Astrocyte (in vitro differentiated cells and primary cell): Measurements from ENCODE around the gene ZNF286A. TPM values are rescaled to one million over a fixed set of nuclear protein-coding genes. Genes with fewer than 3 reads are reported as not detected.
"Not testable (repeated sequence)": the region's sequence is repeated elsewhere in the genome, so short reads cannot be mapped to it uniquely, and the experiment has no call there.

ENCODE experiments used
- DNase-seq: peaks from one replicate; pipeline ENCODE4 v3.0.0-alpha.2; 2010; ENCODE audit warnings: low read depth
- FAIRE-seq: peaks from 2 replicates; lab custom pipeline; 2011; peaks lifted over from hg19 to GRCh38; lab: Jason Lieb, UNC
- H2AFZ ChIP-seq: 2 replicates; pipeline ENCODE4 v1.6.0; 2012; ENCODE audit warnings: low read depth, low read length, inconsistent platforms
- H3K27ac ChIP-seq: 2 replicates; pipeline ENCODE4 v1.5.1; 2011; ENCODE audit warnings: low read depth, low read length, inconsistent platforms
- H3K27me3 ChIP-seq: 2 replicates; pipeline ENCODE4 v1.6.0; 2011; ENCODE audit warnings: low read length, inconsistent platforms; ENCODE audit not compliant: insufficient read depth
- H3K36me3 ChIP-seq: 2 replicates; pipeline ENCODE4 v1.5.1; 2011; ENCODE audit warnings: low read length, inconsistent platforms; ENCODE audit not compliant: insufficient read depth
- H3K4me1 ChIP-seq: 2 replicates; pipeline ENCODE4 v1.5.1; 2011; ENCODE audit warnings: low read length, inconsistent platforms; ENCODE audit not compliant: insufficient read depth
- H3K4me2 ChIP-seq: 2 replicates; pipeline ENCODE4 v1.6.0; 2012; ENCODE audit warnings: low read length, inconsistent platforms
- H3K4me3 ChIP-seq: 2 replicates; pipeline ENCODE4 v1.5.1; 2011; ENCODE audit warnings: low read depth, mild to moderate bottlenecking, low read length, inconsistent platforms; ENCODE audit not compliant: insufficient read depth
- H3K79me2 ChIP-seq: 2 replicates; pipeline ENCODE4 v1.6.0; 2012; ENCODE audit warnings: mild to moderate bottlenecking, low read length, inconsistent platforms; ENCODE audit not compliant: insufficient read depth
- H3K9ac ChIP-seq: 2 replicates; pipeline ENCODE4 v1.6.0; 2012; ENCODE audit warnings: mild to moderate bottlenecking, low read length, inconsistent platforms
- H3K9me3 ChIP-seq: 2 replicates; pipeline ENCODE4 v1.5.1; 2012; ENCODE audit warnings: low read depth, mild to moderate bottlenecking, low read length, inconsistent platforms; ENCODE audit not compliant: insufficient read depth
- H4K20me1 ChIP-seq: 2 replicates; pipeline ENCODE4 v1.6.0; 2012; ENCODE audit warnings: low read length, inconsistent platforms; ENCODE audit not compliant: insufficient read depth
- H3K27ac Mint-ChIP-seq: one replicate; pipeline ENCODE4 v1.8.0; 2021; ENCODE audit warnings: mild to moderate bottlenecking, mixed read lengths; ENCODE audit not compliant: unreplicated experiment
- H3K27me3 Mint-ChIP-seq: one replicate; pipeline ENCODE4 v1.8.0; 2021; ENCODE audit warnings: low read depth, mixed read lengths; ENCODE audit not compliant: unreplicated experiment
- H3K36me3 Mint-ChIP-seq: one replicate; pipeline ENCODE4 v1.8.0; 2021; ENCODE audit warnings: low read depth, mixed read lengths; ENCODE audit not compliant: unreplicated experiment
- H3K4me1 Mint-ChIP-seq: one replicate; pipeline ENCODE4 v1.8.0; 2021; ENCODE audit warnings: low read depth, mixed read lengths; ENCODE audit not compliant: unreplicated experiment
- H3K4me3 Mint-ChIP-seq: one replicate; pipeline ENCODE4 v1.8.0; 2021; ENCODE audit warnings: mild to moderate bottlenecking, moderate library complexity, mixed read lengths; ENCODE audit not compliant: unreplicated experiment
- H3K9me3 Mint-ChIP-seq: one replicate; pipeline ENCODE4 v1.8.0; 2021; ENCODE audit warnings: mild to moderate bottlenecking, mixed read lengths; ENCODE audit not compliant: unreplicated experiment
- EZH2 ChIP-seq: IDR thresholded peaks from 2 replicates; pipeline ENCODE4 v1.6.1; 2012; ENCODE audit warnings: mild to moderate bottlenecking, low read length, inconsistent platforms; ENCODE audit not compliant: insufficient read depth
- total RNA-seq: library from RNA; stranded (reverse); gene quantifications from 2 replicates; pipeline ENCODE4 v1.2.1, GENCODE V29; 2021
- TF ChIP-seq, protein P1 (sequence below): IDR thresholded peaks from 2 replicates; pipeline ENCODE4 v1.5.1; 2011; ENCODE audit warnings: low read depth, mild to moderate bottlenecking, inconsistent platforms, low read length, moderate library complexity; ENCODE audit not compliant: insufficient read depth

The ZNF286A gene
- total RNA-seq, 1 donor from 2014 or later: 58.6 TPM

GRCh38 chr17:15740041-15740440 is 40.5 kb downstream of the ZNF286A start:
- H3K27ac Mint-ChIP-seq: not testable (repeated sequence)

GRCh38 chr17:15740570-15741120 is 41.1 kb downstream of the ZNF286A start:
- no peak for FAIRE-seq
- H3K9me3 ChIP-seq: no peaks in the 10 kb centered on the region
- no peaks in the 10 kb centered on the region for H3K79me2 ChIP-seq
- no peak overlapping the region for H3K4me2 ChIP-seq
- H4K20me1 ChIP-seq: no peaks in the 10 kb centered on the region
- TF ChIP-seq EZH2: no peak
- TF ChIP-seq, protein P1, sequence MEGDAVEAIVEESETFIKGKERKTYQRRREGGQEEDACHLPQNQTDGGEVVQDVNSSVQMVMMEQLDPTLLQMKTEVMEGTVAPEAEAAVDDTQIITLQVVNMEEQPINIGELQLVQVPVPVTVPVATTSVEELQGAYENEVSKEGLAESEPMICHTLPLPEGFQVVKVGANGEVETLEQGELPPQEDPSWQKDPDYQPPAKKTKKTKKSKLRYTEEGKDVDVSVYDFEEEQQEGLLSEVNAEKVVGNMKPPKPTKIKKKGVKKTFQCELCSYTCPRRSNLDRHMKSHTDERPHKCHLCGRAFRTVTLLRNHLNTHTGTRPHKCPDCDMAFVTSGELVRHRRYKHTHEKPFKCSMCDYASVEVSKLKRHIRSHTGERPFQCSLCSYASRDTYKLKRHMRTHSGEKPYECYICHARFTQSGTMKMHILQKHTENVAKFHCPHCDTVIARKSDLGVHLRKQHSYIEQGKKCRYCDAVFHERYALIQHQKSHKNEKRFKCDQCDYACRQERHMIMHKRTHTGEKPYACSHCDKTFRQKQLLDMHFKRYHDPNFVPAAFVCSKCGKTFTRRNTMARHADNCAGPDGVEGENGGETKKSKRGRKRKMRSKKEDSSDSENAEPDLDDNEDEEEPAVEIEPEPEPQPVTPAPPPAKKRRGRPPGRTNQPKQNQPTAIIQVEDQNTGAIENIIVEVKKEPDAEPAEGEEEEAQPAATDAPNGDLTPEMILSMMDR: no peak
- H3K36me3 ChIP-seq: no peaks in the 10 kb centered on the region
- Mint-ChIP-seq H3K4me3 (no peak overlapping the region), H3K27ac (no peak overlapping the region), H3K36me3 (peaks cover 3% of the 10 kb centered on the region), H3K27me3 (peaks cover 3% of the 10 kb centered on the region), H3K4me1 (no peaks in the 10 kb centered on the region), H3K9me3 (no peaks in the 10 kb centered on the region)
- no peak overlapping the region for H2AFZ ChIP-seq
- no peak overlapping the region for H3K4me3 ChIP-seq
- peaks cover 3% of the 10 kb centered on the region for H3K4me1 ChIP-seq
- H3K27me3 ChIP-seq: no peaks in the 10 kb centered on the region
- DNase-seq: no peak
- H3K27ac ChIP-seq: no peak overlapping the region
- H3K9ac ChIP-seq: no peak overlapping the region

More at GRCh38 chr17:15740041-15740440, 40.5 kb downstream of the ZNF286A start:
- not testable (repeated sequence) for FAIRE-seq, H3K36me3 ChIP-seq, H3K79me2 ChIP-seq, H3K27ac ChIP-seq, H3K9ac ChIP-seq, H4K20me1 ChIP-seq, H3K27me3 ChIP-seq, H2AFZ ChIP-seq, DNase-seq, H3K4me1 Mint-ChIP-seq, H3K9me3 Mint-ChIP-seq, H3K4me3 ChIP-seq, H3K4me1 ChIP-seq, H3K27me3 Mint-ChIP-seq, H3K4me3 Mint-ChIP-seq, H3K36me3 Mint-ChIP-seq, H3K4me2 ChIP-seq, H3K9me3 ChIP-seq

DNA sequence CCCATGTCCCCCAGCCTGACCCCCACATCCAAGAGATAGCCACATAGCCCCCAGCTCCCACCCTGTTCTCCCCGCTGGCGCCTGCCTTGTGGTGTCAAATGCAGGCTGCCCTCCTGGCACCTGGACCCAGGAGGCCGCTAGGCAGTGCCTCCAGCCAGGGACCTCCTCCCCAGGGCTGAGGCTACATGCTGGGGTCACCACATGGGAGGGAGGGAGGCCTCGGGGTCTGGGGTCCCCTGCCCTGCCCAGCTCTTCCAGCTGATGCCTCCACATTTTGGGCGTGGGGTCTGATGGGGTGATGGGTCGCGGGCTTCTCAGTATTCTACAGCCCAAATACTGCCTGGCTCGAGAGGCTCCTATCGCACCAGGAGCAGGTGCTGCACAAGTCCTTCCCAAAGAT is 42.1 kb downstream of the ZNF286A start:
- Histone ChIP-seq H3K9me3 (no peaks in the 10 kb centered on the region), H3K4me1 (peaks cover 3% of the 10 kb centered on the region), H4K20me1 (no peaks in the 10 kb centered on the region), H3K27me3 (no peaks in the 10 kb centered on the region), H3K36me3 (no peaks in the 10 kb centered on the region), H3K4me2 (no peak overlapping the region), H3K27ac (no peak overlapping the region), H2AFZ (no peak overlapping the region), H3K79me2 (no peaks in the 10 kb centered on the region), H3K4me3 (no peak overlapping the region), H3K9ac (no peak overlapping the region)
- Mint-ChIP-seq H3K36me3 (peaks cover 3% of the 10 kb centered on the region), H3K4me1 (no peaks in the 10 kb centered on the region), H3K9me3 (peaks cover 2% of the 10 kb centered on the region), H3K4me3 (no peak overlapping the region), H3K27ac (no peak overlapping the region), H3K27me3 (peaks cover 3% of the 10 kb centered on the region)
- TF ChIP-seq, protein P1: no peak
- no peak for DNase-seq
- FAIRE-seq: no peak
